Endodermal cell (in vitro differentiated cells): Measurements from ENCODE around the gene KLHL17. TPM values are rescaled to one million over a fixed set of nuclear protein-coding genes. Genes with fewer than 3 reads are reported as not detected.

Experiments
- DNase-seq: peaks from one replicate; pipeline ENCODE4 v3.0.0-alpha.2; 2017
- H3K27ac ChIP-seq: 2 replicates; pipeline ENCODE4 v1.5.1; 2013; ENCODE audit warnings: mild to moderate bottlenecking, low read depth, low read length, moderate library complexity
- H3K27me3 ChIP-seq: 2 replicates; pipeline ENCODE4 v1.6.1; 2013; ENCODE audit warnings: mild to moderate bottlenecking, low read length, moderate library complexity; ENCODE audit not compliant: insufficient read depth, control insufficient read depth, poor library complexity, severe bottlenecking
- H3K36me3 ChIP-seq: 2 replicates; pipeline ENCODE4 v1.7.0; 2013; ENCODE audit warnings: mild to moderate bottlenecking, low read length, moderate library complexity; ENCODE audit not compliant: control insufficient read depth, insufficient read depth
- H3K4me1 ChIP-seq: one replicate; pipeline ENCODE4 v1.7.0; 2013; ENCODE audit warnings: low read length; ENCODE audit not compliant: control insufficient read depth, insufficient read depth
- H3K4me3 ChIP-seq: 2 replicates; pipeline ENCODE4 v1.5.1; 2013; ENCODE audit warnings: mild to moderate bottlenecking, low read length, moderate library complexity
- H3K9ac ChIP-seq: 2 replicates; pipeline ENCODE4 v1.6.1; 2013; ENCODE audit warnings: mild to moderate bottlenecking, low read length, moderate library complexity; ENCODE audit not compliant: poor library complexity, severe bottlenecking; ENCODE audit errors: extremely low read depth
- H3K9me3 ChIP-seq: 2 replicates; pipeline ENCODE4 v1.6.1; 2013; ENCODE audit warnings: mild to moderate bottlenecking, low read length, moderate library complexity; ENCODE audit not compliant: control insufficient read depth
- H3K27ac Mint-ChIP-seq: 2 replicates; pipeline ENCODE4 v1.8.0; 2020; ENCODE audit warnings: mixed read lengths
- H3K27me3 Mint-ChIP-seq: 2 replicates; pipeline ENCODE4 v1.8.0; 2021; ENCODE audit warnings: mild to moderate bottlenecking, mixed read lengths; ENCODE audit not compliant: insufficient read depth
- H3K36me3 Mint-ChIP-seq: 2 replicates; pipeline ENCODE4 v1.8.0; 2020; ENCODE audit warnings: low read depth, mixed read lengths
- H3K4me1 Mint-ChIP-seq: 2 replicates; pipeline ENCODE4 v1.8.0; 2020; ENCODE audit warnings: mixed read lengths
- H3K4me3 Mint-ChIP-seq: 2 replicates; pipeline ENCODE4 v1.8.0; 2020; ENCODE audit warnings: mild to moderate bottlenecking, moderate library complexity, mixed read lengths
- H3K9me3 Mint-ChIP-seq: 2 replicates; pipeline ENCODE4 v1.8.0; 2020; ENCODE audit warnings: mild to moderate bottlenecking, mixed read lengths
- CTCF ChIP-seq: fragments of 200-600 bp; sonication (generic); conservative IDR thresholded peaks from 2 replicates; pipeline ENCODE4 v1.5.0; 2021; ENCODE audit warnings: antibody characterized with exemption, mild to moderate bottlenecking
- WGBS, 2 experiments: methylation state at CpG; one replicate each; pipeline versions ENCODE4 v1.1.5 to v1.1.7; 2013; ENCODE audit warnings: missing lambda C conversion rate in 2 of 2, mixed read lengths in 1 of 2; ENCODE audit not compliant: insufficient coverage in 1 of 2, insufficient read length in 1 of 2; 5-methylcytosine and 5-hydroxymethylcytosine counted together
- total RNA-seq, 2 donors: library from RNA; stranded (reverse); fragmentation: NEBNext Ultra II Directional in 1 of 2; extraction: Animal tissue kit (Norgen Biotek cat#: 25700) in 1 of 2; gene quantifications; 2 replicates in 1 of 2; 3 replicates in 1 of 2; pipeline ENCODE4 v1.2.1, GENCODE V29; 2021

KLHL17 gene
- total RNA-seq, 2 donors from 2014 or later = 49.2 to 58.2 TPM

DNA sequence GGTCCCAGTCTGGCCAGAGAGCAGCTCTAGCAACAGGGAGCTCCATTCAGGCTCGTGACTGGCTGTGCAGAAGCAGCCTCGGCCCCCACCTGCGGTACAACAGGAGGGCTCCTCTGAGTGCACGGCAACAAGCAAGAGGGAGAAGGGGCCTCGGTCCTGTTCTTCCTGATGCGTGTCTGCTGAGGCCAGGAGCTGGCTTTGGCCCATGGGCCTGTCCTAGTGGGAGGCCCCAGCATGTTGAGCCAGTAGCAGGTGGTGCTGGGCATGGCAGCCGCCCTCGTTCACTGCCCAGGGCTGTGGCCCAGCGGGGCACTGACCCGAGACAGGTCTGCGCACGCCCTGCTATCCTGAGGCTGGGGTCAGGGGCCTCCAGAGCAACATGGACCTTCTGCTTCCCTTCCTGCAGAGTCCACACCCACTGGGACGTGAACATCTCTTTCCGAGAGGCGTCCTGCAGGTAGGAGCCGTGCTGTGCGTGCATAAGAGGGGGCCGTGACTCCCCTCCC lies 29.7 kb upstream of the KLHL17 start:
- no peak for TF ChIP-seq CTCF

GRCh38 chr1:931380-932172 lies 28.8 kb upstream of the KLHL17 start:
- Histone ChIP-seq H3K36me3 (no peaks in the 10 kb centered on the region), H3K9me3 (no peaks in the 10 kb centered on the region), H3K27me3 (peaks cover 52% of the 10 kb centered on the region), H3K4me1 (peaks cover 12% of the 10 kb centered on the region), H3K4me3 (no peak overlapping the region), H3K27ac (no peak overlapping the region), H3K9ac (no peak overlapping the region)
- Mint-ChIP-seq H3K4me1 (peaks cover 21% of the 10 kb centered on the region), H3K9me3 (no peaks in the 10 kb centered on the region), H3K27me3 (peaks cover 60% of the 10 kb centered on the region), H3K4me3 (no peak overlapping the region), H3K36me3 (peaks cover 21% of the 10 kb centered on the region), H3K27ac (no peak overlapping the region)
- peak; percentile 33 for TF ChIP-seq CTCF
- WGBS, 2 experiments = 74 to 78% methylated on average over 10 to 15 of the region's 15 CpGs
- peak; percentile 57 for DNase-seq

More for the DNA sequence above, 29.7 kb upstream of the KLHL17 start:
- Histone ChIP-seq H3K9ac (no peak overlapping the region), H3K4me3 (no peak overlapping the region), H3K36me3 (no peaks in the 10 kb centered on the region), H3K27ac (no peak overlapping the region), H3K27me3 (peaks cover 55% of the 10 kb centered on the region), H3K9me3 (no peaks in the 10 kb centered on the region), H3K4me1 (peaks cover 9% of the 10 kb centered on the region)
- Mint-ChIP-seq H3K4me1 (peaks cover 26% of the 10 kb centered on the region), H3K27me3 (peaks cover 68% of the 10 kb centered on the region), H3K9me3 (no peaks in the 10 kb centered on the region), H3K4me3 (no peak overlapping the region), H3K27ac (no peak overlapping the region), H3K36me3 (peaks cover 25% of the 10 kb centered on the region)
- DNase-seq = no peak
- 76 to 84% methylated on average over 14 to 18 of the region's 18 CpGs for WGBS, 2 experiments

DNA sequence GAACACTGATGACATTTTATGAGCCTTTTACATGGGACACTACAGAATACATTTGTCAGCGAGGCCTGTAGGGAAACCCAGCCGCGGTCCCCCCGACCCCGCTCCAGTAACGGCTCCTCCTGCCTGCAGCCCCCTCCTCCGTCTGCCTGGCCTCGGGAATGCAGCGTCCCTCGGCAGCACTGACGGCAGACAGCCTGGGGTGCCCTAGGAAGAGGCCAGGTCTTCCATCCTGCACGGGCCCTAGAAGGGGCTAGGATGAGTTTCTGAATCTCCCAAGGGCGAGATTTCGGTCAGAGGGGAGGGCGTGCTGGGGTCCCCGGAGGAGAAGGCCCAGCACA lies 28.2 kb upstream of the KLHL17 start:
- H3K4me3 ChIP-seq = no peak overlapping the region
- DNase-seq = peak; percentile 57
- Mint-ChIP-seq H3K27me3 (peaks cover 58% of the 10 kb centered on the region), H3K27ac (no peak overlapping the region), H3K4me1 (peaks cover 20% of the 10 kb centered on the region), H3K4me3 (no peak overlapping the region), H3K9me3 (no peaks in the 10 kb centered on the region), H3K36me3 (peaks cover 18% of the 10 kb centered on the region)
- H3K27me3 ChIP-seq = peaks cover 46% of the 10 kb centered on the region
- no peaks in the 10 kb centered on the region for H3K9me3 ChIP-seq
- no peaks in the 10 kb centered on the region for H3K36me3 ChIP-seq
- peaks cover 12% of the 10 kb centered on the region for H3K4me1 ChIP-seq
- 53 to 70% methylated on average over 13 to 16 of the region's 16 CpGs for WGBS, 2 experiments
- no peak for TF ChIP-seq CTCF
- no peak overlapping the region for H3K9ac ChIP-seq
- no peak overlapping the region for H3K27ac ChIP-seq
